NCI-H2171 treated with DMSO at 0.1 percent for 48 hours (cell line): ENCODE results near the gene CYTH2.

Experiments used
- DNase-seq: peaks from one replicate; lab custom pipeline; 2025; lab: John Stamatoyannopoulos, UW

The CYTH2 gene, protein sequence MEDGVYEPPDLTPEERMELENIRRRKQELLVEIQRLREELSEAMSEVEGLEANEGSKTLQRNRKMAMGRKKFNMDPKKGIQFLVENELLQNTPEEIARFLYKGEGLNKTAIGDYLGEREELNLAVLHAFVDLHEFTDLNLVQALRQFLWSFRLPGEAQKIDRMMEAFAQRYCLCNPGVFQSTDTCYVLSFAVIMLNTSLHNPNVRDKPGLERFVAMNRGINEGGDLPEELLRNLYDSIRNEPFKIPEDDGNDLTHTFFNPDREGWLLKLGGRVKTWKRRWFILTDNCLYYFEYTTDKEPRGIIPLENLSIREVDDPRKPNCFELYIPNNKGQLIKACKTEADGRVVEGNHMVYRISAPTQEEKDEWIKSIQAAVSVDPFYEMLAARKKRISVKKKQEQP

DNA sequence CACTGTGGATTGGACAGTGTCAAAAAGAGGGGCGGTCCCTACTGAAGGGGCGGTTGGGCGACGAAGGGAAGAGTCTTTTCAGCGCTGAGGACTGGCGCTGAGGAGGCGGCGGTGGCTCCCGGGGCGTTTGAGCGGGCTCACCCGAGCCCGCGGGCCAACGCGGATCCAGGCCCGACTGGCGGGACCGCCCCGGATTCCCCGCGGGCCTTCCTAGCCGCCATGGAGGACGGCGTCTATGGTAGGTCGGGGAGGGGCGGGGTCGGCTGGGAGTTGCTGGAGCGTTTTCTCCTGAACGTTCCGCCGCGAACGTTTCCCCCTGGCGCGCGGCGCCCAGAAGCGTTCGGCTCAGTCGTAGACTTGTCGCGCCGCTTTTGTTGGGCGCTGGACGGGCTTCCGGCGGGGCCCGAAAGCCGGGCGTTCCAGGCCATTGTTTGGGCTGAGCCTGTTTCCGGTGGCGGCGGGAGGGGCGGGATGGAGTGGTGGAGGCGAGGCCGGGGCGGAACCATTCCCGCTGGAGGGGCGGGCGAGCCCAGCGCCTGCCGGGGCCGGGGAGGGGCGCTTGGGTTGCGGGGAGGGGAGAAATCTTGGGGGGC lies at the start of gene CYTH2:
Gene CYTH2 (plus strand): TSS at position 81 of the 593 bp plus-strand sequence. CDS start 139 bp downstream, at position 220.
- DNase-seq = peak; percentile 63

DNA sequence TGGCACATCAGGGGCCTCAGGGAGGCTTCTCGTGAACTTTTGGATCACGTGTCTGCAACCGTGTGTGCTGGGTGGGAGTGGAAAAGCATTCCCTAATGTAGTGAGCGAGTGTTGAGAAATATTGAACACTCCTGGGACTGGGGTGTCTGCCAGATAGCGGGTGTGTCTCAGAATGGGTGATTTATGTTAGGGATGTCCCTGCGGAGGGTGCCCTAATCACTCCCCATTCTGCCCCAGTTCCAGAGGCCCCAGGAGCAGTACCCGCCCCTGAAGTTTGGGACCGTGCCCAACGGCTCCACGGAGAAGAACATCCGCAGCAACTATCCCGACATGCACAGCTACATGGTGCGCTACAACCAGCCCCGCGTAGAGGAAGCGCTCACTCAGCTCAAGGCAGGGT lies 47.6 kb upstream of the CYTH2 start:
- DNase-seq = peak; percentile 71

DNA sequence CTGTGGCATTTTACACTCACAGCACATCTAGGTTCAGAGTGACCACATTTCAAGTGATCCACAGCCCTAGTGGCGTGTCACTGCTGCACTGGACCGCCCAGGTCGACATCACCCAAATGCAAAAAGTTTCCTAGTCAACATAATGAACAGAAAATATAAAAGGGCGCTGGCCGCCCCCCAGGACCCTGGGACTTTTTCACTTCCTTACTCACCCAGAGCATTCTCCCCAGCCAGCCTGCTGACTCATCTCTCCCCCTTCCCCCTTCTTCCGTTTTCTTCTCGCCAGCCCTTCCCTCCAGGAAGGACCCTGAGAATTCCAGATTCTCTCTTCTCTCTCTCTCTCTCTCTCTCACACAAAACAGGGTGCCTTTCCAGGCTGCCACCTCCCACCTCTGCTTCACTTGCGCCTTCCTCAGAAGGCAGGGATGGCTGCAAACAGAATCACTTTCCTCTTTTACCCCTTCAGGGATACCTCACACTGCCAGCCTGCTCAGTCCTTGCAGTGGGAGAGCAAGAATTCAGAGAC lies 44.4 kb upstream of the CYTH2 start:
- no peak for DNase-seq

DNA sequence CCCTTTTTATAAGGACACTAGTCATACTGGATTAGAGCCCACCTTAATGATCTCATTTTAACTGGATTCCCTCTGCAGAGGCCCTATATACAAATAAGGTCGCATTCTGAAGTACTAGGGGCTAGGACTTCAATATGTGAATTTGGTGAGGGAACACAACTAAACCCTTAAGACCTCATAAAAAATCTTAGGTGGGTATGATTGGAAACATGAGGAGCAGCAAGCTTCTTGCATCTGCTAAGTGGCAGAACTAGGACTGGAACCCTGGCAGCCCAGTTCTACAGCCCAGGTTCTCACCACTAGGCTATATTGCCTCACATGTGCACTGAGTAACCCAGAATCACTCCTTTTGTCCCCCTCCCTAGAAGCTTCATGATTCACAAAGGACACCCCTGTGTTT lies 40.5 kb upstream of the CYTH2 start:
- no peak for DNase-seq

DNA sequence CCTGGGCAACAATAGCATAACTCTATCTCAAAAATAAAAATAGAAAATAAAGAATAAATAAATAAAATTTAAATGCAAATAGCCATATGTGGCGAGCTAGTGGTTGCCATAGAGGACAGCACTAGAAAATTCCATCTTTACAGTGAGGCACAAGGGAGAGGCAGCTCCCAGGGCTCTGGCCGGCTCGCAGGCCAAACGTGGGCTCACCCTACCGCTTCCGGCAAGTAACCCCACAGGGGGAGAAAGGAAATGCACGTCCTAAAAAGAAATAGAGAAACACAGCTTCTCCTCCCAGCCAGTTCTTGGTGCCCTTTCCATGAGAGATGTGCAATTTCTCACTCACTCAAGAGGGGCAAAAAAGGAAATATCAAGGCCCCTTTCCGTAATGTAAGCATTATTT lies 35.8 kb upstream of the CYTH2 start:
- DNase-seq = no peak

DNA sequence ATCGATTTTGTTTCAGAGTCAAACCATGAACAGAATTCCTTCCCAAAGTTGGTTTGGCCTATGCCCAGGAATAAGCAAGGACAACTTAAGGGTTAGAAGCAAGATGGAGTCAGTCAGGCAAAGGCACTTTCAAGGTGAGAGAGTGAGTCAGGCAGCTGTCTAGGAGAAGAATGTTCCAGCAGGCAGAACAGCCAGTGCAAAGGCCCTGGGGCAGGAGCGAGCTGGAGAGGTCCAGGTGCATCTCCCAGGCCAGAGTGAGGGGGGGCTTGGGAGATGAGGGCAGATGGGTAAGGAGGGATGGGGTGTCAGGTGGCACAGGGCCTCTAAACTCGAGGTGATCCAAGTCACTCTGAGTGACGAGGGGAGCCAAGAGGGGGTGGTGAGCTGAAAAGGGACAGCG lies 32.6 kb upstream of the CYTH2 start:
- no peak for DNase-seq

DNA sequence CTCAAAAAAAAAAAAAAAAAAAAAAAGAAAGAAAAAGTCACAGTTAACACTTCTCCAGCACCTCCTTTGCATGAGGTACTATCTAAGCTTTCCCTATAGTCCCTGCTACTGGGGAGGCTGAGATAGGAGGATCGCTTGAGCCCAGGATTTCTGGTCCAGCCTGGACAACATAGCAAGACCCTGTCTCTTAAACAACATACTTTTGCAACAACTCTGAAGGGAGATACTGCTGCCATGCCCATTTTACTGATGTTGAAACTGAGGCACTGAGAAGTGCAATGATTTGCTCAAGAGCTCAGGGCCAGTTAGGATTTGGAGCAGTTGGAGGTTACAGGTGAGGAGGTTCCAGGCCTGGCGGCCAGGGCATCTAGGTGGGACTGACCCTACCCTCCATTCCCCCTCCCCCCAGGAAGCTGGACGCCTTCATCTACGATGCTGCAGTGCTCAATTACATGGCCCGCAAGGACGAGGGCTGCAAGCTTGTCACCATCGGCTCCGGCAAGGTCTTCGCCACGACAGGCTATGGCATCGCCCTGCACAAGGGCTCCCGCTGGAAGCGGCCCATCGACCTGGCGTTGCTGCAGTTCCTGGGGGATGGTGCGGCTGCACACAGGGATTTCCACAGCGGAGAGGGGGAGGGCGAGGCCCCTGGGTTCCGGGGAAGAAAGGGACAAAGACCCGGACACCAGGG lies 27.7 kb upstream of the CYTH2 start:
- DNase-seq = no peak

DNA sequence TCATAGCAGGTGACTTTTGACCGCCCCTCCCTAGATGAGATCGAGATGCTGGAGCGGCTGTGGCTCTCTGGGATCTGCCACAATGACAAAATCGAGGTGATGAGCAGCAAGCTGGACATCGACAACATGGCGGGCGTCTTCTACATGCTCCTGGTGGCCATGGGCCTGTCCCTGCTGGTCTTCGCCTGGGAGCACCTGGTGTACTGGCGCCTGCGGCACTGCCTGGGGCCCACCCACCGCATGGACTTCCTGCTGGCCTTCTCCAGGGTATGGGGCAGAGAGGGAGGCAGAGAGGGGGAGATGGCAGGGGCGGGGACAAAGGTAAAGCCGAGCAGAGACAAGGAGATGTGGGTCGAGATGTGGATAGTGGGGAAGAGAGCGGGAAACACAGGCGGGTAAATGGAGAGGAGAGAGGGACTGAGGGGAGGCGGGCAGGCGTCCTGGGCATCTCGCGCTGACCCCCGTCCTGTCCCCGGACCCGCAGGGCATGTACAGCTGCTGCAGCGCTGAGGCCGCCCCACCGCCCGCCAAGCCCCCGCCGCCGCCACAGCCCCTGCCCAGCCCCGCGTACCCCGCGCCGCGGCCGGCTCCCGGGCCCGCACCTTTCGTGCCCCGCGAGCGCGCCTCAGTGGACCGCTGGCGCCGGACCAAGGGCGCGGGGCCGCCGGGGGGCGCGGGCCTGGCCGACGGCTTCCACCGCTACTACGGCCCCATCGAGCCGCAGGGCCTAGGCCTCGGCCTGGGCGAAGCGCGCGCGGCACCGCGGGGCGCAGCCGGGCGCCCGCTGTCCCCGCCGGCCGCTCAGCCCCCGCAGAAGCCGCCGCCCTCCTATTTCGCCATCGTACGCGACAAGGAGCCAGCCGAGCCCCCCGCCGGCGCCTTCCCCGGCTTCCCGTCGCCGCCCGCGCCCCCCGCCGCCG lies 26.8 kb upstream of the CYTH2 start:
- no peak for DNase-seq

DNA sequence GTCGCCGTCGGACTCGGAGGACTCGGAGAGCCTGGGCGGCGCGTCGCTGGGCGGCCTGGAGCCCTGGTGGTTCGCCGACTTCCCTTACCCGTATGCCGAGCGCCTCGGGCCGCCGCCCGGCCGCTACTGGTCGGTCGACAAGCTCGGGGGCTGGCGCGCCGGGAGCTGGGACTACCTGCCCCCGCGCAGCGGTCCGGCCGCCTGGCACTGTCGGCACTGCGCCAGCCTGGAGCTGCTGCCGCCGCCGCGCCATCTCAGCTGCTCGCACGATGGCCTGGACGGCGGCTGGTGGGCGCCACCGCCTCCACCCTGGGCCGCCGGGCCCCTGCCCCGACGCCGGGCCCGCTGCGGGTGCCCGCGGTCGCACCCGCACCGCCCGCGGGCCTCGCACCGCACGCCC lies 25.9 kb upstream of the CYTH2 start:
- peak; percentile 18 for DNase-seq

DNA sequence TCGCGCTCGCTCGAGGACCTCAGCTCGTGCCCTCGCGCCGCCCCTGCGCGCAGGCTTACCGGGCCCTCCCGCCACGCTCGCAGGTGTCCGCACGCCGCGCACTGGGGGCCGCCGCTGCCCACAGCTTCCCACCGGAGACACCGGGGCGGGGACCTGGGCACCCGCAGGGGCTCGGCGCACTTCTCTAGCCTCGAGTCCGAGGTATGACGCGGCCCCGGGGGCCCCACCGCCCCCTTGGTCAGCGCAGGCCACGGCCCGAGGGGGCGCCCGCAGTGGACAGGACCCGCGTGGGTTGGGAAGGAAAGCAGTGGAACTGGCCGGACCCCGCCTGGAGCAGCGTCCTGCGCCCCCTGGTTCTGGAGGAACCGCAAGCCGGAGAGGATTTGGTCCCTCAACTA lies 25.4 kb upstream of the CYTH2 start:
- no peak for DNase-seq

DNA sequence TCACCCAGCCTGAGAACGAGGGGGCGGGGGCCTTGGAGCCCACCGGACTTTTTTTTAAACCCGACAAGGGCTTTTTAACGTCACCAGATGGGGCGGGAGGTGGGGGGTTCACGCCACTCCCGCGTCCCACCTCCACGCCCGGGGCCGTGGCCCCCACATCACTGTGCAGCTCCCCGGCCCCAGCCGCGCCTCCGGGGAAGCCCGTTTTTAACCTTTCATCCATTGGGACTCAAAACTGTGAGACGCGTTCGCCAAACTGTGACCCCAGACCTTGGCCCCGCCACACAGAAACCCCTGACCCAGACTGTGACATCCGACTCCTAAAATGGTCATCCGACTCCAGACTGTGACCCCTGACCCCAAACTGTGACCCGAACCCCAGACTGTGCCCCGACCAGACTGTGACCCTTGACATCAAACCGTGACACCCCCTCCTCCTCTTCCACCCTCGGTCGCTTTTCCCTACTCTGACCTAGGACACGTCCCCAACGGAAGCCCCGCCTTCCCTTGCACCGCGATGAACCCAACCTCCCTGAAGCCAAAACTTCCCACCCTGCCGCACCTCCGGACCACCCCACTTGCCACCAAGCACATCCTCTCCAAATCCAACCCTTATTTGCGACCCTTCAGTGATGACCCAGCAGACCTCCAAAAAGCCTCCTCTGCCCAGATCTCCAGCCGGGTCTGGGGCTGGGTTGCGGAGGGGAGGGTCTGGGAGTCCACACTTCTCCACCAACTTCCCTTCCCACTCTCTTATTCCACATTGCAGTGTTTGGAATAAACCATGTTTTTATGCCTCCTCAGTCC lies 24.8 kb upstream of the CYTH2 start:
- peak; percentile 39 for DNase-seq

DNA sequence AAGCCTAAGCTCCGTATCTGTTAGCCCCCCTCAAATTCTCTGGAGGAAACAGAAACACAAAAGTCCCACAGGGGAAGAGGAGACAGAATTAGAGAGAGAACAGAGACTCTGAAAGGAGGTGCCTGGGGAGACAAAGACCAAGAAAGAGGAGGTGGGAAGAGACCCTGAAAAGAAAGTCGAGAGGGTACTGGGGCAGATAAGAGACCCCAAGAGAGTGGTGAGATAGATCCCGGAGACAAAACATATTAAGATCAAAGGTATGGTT lies 24.3 kb upstream of the CYTH2 start:
- peak; percentile 73 for DNase-seq

DNA sequence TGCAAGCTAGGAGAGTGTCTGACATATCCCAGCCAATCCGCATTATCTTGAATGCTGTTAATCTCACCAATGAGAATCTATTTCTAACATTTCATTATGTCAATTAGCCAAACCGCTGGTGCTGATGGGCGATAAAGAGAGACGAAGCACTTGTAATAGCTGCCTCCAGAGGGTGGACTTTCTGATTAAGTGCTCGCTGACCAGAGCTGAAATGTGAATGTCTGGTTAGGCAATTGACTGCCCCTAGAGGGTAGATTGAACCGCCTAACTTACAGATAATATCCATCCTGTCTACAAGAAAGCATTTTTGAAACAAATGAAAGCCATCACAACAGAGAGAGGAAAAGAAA lies 23.9 kb upstream of the CYTH2 start:
- no peak for DNase-seq

DNA sequence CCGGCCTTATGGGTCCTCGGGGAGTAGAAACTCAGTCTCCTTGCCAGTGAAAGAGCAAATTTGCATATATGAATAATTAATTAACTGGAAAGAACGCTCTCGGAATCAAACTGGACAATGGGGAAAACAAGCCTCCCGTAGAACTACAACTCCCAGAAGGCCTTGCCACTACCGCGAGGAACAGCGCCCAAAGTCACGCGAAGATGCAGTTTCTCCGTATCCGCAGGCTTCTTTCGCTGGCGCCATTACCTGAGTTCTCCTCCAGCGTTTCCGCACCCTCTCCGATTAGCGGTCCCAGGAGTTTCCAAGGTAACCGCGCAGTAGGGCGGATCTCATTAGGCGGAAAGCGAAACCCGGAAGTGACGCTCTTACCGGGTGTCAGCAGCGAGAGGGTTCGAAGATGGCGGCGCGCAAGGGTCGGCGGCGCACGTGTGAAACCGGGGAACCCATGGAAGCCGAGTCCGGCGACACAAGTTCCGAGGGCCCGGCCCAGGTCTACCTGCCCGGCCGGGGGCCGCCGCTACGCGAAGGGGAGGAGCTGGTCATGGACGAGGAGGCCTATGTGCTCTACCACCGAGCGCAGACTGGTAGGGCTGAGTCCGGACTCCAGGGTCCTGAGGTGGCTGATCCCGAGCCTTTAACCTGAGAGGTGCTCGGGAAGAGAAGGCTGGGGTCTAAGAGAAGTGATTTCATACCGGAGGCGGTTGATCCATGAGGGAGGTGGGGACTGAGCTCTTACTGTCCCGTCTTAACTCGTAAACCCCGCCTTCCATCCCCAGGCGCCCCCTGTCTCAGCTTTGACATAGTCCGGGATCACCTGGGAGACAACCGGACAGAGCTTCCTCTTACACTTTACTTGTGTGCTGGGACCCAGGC lies 23.3 kb upstream of the CYTH2 start, which contains the start of gene GRWD1:
Gene GRWD1 (plus strand): TSS at position 378 of the 876 bp plus-strand sequence. CDS start 23 bp downstream, at position 401.
- peak; percentile 99 for DNase-seq

DNA sequence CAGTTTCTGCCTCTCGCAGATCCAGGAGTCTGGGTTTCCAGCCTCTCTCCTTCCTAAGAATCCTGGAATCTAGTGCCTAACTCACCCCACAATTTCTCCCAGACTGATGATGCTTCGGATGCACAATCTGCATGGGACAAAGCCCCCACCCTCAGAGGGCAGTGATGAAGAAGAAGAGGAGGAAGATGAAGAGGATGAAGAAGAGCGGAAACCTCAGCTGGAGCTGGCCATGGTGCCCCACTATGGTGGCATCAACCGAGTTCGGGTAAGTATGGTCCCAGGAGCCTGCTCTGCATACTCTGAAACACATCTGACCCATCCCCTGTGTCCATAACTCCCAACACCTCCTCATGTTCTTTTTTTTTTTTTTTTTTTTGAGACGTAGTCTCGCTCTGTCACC lies 22.6 kb upstream of the CYTH2 start:
- DNase-seq = no peak

DNA sequence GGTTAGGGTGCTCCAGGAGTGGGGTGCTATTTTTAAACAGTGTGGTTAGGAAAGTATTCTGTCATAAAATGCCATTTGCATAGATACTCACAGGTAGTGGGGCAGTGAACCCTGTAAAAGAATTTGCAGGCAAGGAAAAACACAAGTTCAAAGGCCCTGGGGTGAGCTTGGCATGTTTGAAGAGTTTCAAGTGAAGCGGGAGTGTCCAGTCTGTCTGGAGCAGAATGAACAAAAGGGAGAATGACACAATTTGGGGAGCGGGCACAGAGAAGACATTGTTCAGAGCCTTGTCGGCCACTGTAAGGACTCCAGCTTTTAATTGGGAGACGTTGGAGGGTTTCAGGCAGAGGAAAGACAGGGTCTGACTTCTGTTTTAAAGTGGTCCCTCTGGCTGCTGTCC lies 20.6 kb upstream of the CYTH2 start:
- no peak for DNase-seq

DNA sequence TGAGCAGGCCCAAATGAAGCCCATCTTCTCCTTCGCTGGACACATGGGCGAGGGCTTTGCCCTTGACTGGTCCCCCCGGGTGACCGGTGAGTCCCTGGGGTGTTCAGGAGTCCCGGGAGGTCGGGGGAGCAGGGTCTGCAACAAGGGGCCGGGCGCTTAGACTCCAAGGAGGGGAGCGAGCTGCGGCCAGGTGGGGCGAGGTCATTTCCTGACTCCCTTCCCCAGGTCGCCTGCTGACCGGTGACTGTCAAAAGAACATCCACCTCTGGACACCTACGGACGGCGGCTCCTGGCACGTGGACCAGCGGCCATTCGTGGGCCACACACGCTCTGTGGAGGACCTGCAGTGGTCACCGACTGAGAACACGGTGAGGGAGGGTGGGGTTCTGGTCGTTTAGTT lies 18.7 kb upstream of the CYTH2 start:
- DNase-seq = no peak

DNA sequence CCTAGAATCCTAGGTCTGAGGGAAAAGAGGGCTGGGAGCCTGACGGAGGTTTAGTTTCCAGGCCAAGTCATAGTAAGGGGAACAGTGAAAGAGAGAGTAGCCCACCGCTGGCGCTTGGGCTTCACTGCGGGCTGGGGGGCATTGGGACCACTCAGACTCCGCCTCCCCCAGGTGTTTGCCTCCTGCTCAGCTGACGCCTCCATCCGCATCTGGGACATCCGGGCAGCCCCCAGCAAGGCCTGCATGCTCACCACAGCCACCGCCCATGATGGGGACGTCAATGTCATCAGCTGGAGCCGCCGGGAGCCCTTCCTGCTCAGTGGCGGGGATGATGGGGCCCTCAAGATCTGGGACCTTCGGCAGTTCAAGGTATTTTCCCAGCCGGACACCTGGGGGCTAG lies 18.3 kb upstream of the CYTH2 start:
- DNase-seq = no peak

DNA sequence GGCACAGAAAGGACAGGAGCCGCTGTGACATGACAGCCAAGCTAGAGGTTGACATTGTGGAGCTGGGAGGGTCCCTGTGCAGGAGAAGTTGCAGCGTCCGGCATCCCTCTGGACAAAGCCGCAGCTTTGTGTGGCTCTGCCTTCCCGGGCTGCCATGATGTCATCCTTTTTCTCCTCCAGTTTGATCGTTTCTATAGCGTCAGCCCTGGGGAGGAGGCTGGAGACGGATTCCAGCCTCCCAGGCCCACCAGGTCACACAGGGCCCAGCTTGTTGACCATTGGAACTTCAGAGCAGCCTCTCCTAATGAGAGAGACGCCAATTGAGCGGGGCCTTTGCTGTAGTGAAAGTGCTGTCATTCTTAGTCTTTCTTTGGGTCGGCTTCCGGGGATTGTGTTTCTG lies 17.5 kb upstream of the CYTH2 start:
- DNase-seq = no peak
